Caco-2 (cell line): ENCODE results near the gene DDX11. TPM values are rescaled to one million over a fixed set of nuclear protein-coding genes. Genes with fewer than 3 reads are reported as not detected.
"Not testable (repeated sequence)": the region's sequence is repeated elsewhere in the genome, so short reads cannot be mapped to it uniquely, and the experiment has no call there.

Experiments used
- BruUV-seq: library from RNA; stranded (reverse); fragments of 400-500 nt; replicated peaks from 2 replicates; lab custom pipeline; 2021; lab: Mats Ljungman, UMichigan
- CTCF ChIA-PET: fragments of 300-600 bp; sonication (Branson Sonifier 250); formaldehyde crosslinking; loops from one replicate; lab custom pipeline; 2022; ENCODE audit warnings: antibody characterized with exemption; lab: Charles Lee
- POLR2A ChIA-PET: fragments of 300-600 bp; sonication (Branson Sonifier 250); formaldehyde crosslinking; loops from one replicate; lab custom pipeline; 2022; ENCODE audit warnings: antibody characterized with exemption; lab: Charles Lee
- DNase-seq, 2 experiments: peaks; one replicate each; pipeline versions ENCODE4 v3.0.0 to v3.0.0-alpha.2; 2020 to 2022
- H3K27me3 ChIP-seq: replicated peaks from 2 replicates; pipeline ENCODE4 v1.6.0; 2011; ENCODE audit warnings: low read length; ENCODE audit not compliant: control insufficient read depth, insufficient read depth
- H3K36me3 ChIP-seq: 2 replicates; pipeline ENCODE4 v1.5.1; 2011; ENCODE audit warnings: low read length; ENCODE audit not compliant: control insufficient read depth, insufficient read depth
- H3K4me1 ChIP-seq: fragments of 250-450 bp; sonication (Bioruptor Pico); 2 replicates; pipeline ENCODE4 v1.5.1; 2020; ENCODE audit warnings: mild to moderate bottlenecking
- H3K4me3 ChIP-seq: 2 replicates; pipeline ENCODE4 v1.5.1; 2011; ENCODE audit warnings: low read depth, mild to moderate bottlenecking, control low read depth, low read length
- H3K9me3 ChIP-seq: fragments of 250-450 bp; sonication (Bioruptor Pico); 2 replicates; pipeline ENCODE4 v1.5.1; 2020; ENCODE audit warnings: mild to moderate bottlenecking, moderate library complexity
- H3K27ac Mint-ChIP-seq: one replicate; pipeline ENCODE4 v1.8.0; 2022; ENCODE audit warnings: mixed read lengths; ENCODE audit not compliant: unreplicated experiment
- H3K27me3 Mint-ChIP-seq: one replicate; pipeline ENCODE4 v1.8.0; 2022; ENCODE audit warnings: mixed read lengths; ENCODE audit not compliant: insufficient read depth, unreplicated experiment
- H3K36me3 Mint-ChIP-seq: one replicate; pipeline ENCODE4 v1.8.0; 2022; ENCODE audit warnings: mild to moderate bottlenecking, mixed read lengths; ENCODE audit not compliant: insufficient read depth, unreplicated experiment
- H3K4me1 Mint-ChIP-seq: one replicate; pipeline ENCODE4 v1.8.0; 2022; ENCODE audit warnings: low read depth, mixed read lengths; ENCODE audit not compliant: unreplicated experiment
- H3K4me3 Mint-ChIP-seq: one replicate; pipeline ENCODE4 v1.8.0; 2022; ENCODE audit warnings: mild to moderate bottlenecking, moderate library complexity, mixed read lengths; ENCODE audit not compliant: unreplicated experiment
- H3K9me3 Mint-ChIP-seq: one replicate; pipeline ENCODE4 v1.8.0; 2022; ENCODE audit warnings: mixed read lengths; ENCODE audit not compliant: unreplicated experiment
- intact Hi-C: fragments of 100-400 bp; cut with micrococcal nuclease; formaldehyde crosslinking; loops from one replicate; pipeline ENCODE4 v1.10.0; 2022; ENCODE audit not compliant: unreplicated experiment
- total RNA-seq: library from RNA; stranded (reverse); gene quantifications from 2 replicates; pipeline ENCODE4 v1.2.3, GENCODE V29; 2022

Gene DDX11
- total RNA-seq, 1 experiment from 2014 or later: 175 TPM

DNA sequence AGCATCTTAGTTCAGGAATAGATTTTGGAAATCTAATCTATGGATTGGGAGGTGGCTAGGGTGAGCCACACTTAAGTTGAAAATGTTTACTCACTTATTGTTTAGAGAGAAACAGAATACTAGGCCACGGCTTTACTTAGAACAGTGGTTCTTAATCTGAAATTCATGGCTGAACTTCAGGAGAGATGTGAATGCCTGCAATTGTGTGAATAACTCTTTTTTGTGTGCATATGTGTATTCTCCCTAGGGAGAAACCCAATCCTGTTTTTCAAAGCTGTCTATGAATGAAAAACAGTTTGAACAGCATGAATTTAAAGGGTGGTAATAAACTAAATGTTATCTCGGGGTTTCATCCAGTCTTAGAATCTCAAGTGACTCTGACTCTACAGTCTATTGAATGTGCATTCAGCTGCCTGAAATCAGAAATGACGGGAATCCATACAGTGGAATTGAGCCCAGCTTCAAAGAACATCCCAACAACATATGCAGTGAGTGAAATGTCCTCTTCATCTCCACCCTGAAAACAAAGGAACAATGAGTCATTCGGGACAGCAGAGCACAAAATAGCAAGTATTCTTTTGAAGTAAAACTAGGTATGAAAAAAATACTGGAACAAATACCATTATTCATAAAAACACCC lies 53.7 kb downstream of the DDX11 start:
- H3K9me3 Mint-ChIP-seq, H3K36me3 Mint-ChIP-seq, H3K4me3 Mint-ChIP-seq, intact Hi-C loops, BruUV-seq, CTCF ChIA-PET, H3K27me3 ChIP-seq, H3K4me1 ChIP-seq, H3K27ac Mint-ChIP-seq, H3K4me3 ChIP-seq, H3K36me3 ChIP-seq, DNase-seq, POLR2A ChIA-PET, H3K4me1 Mint-ChIP-seq, H3K9me3 ChIP-seq: not testable (repeated sequence)
- peaks cover 10% of the 10 kb centered on the region for H3K27me3 Mint-ChIP-seq

DNA sequence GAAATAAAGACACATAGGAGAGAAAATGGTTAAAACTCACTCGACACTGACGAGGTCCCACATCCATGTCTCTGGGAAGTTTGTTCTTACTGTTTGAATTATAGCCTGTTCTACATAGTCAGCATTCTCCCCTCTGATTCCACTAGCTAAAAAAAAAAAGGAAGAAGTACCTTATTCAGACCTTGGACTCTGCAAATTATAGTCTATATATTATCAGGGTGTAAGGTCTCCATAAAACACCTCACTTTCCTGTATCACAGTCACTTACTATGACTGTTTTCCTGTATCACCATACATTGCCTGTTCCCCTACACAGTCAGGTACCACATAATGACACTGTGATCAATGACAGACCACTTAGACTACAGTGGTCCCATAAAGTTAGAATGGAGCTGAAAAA lies 62.9 kb downstream of the DDX11 start:
- H3K9me3 Mint-ChIP-seq: peaks cover 23% of the 10 kb centered on the region
- DNase-seq, H3K27ac Mint-ChIP-seq, H3K9me3 ChIP-seq, H3K4me1 ChIP-seq, POLR2A ChIA-PET, H3K36me3 Mint-ChIP-seq, H3K4me1 Mint-ChIP-seq, H3K36me3 ChIP-seq, BruUV-seq, H3K4me3 Mint-ChIP-seq, H3K27me3 Mint-ChIP-seq, H3K4me3 ChIP-seq, intact Hi-C loops, CTCF ChIA-PET, H3K27me3 ChIP-seq: not testable (repeated sequence)

GRCh38 chr12:31144768-31145167 lies 71.1 kb downstream of the DDX11 start:
- H3K36me3 Mint-ChIP-seq, H3K4me1 ChIP-seq, BruUV-seq, H3K4me3 Mint-ChIP-seq, H3K9me3 ChIP-seq, H3K27ac Mint-ChIP-seq, H3K4me1 Mint-ChIP-seq, DNase-seq, intact Hi-C loops, H3K27me3 Mint-ChIP-seq, POLR2A ChIA-PET, H3K27me3 ChIP-seq, CTCF ChIA-PET, H3K36me3 ChIP-seq, H3K4me3 ChIP-seq: not testable (repeated sequence)
- peaks cover 22% of the 10 kb centered on the region for H3K9me3 Mint-ChIP-seq

- Mint-ChIP-seq H3K4me1 (peaks cover 12% of the 10 kb centered on the region), H3K9me3 (peaks cover 17% of the 10 kb centered on the region)
- DNase-seq, CTCF ChIA-PET, H3K36me3 ChIP-seq, POLR2A ChIA-PET, BruUV-seq, H3K4me1 ChIP-seq, H3K27ac Mint-ChIP-seq, intact Hi-C loops, H3K4me3 ChIP-seq, H3K36me3 Mint-ChIP-seq, H3K4me3 Mint-ChIP-seq, H3K27me3 ChIP-seq, H3K9me3 ChIP-seq, H3K27me3 Mint-ChIP-seq: not testable (repeated sequence)
Observed at GRCh38 chr12:31145296-31145695, 71.6 kb downstream of the DDX11 start.

DNA sequence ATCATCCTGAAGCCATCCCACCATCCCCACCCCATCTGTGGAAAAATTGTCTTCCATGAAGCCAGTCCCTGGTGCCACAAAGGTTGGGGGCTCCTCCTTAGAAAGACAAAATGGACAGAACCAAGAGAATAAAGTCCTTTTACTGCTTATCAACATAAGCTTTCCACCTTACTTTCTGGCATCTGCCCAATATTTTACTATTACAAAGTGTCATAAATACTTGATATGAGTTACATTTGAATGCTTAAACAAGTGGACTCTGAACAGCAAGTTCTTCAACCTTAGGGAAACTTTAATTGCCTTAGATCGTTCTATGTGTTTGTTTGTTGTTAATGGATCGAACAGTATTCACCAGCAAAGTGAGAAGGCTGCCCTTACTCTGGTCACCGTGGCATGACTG lies 73.8 kb downstream of the DDX11 start:
- H3K4me1 ChIP-seq, intact Hi-C loops, H3K36me3 Mint-ChIP-seq, H3K36me3 ChIP-seq, DNase-seq, POLR2A ChIA-PET, H3K27ac Mint-ChIP-seq, H3K4me3 Mint-ChIP-seq, H3K27me3 ChIP-seq, H3K9me3 ChIP-seq, H3K27me3 Mint-ChIP-seq, BruUV-seq, H3K9me3 Mint-ChIP-seq, H3K4me3 ChIP-seq, CTCF ChIA-PET: not testable (repeated sequence)
- H3K4me1 Mint-ChIP-seq: peaks cover 14% of the 10 kb centered on the region

DNA sequence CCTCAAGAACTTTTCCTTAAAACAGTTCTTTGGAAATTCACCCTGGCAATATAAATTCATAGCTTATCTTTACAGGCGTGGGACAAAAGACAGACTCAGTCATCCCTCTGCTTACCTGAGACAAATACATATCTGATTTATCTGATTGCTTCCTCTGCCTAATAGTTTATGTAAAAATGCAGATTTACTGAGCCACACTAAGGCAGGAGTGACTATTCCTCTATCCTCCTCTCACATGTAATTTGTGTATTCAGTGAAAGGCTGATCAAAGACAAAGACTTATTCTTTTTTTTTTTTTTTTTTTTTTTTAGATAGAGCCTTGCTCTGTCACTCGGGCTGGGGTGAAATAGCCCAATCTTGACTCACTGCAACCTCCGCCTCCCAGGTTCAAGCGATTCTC lies 77.1 kb downstream of the DDX11 start:
- H3K4me1 Mint-ChIP-seq, POLR2A ChIA-PET, CTCF ChIA-PET, H3K36me3 ChIP-seq, intact Hi-C loops, H3K4me1 ChIP-seq, H3K4me3 Mint-ChIP-seq, H3K27me3 Mint-ChIP-seq, H3K27me3 ChIP-seq, H3K27ac Mint-ChIP-seq, H3K36me3 Mint-ChIP-seq, DNase-seq, H3K9me3 ChIP-seq, H3K4me3 ChIP-seq, H3K9me3 Mint-ChIP-seq, BruUV-seq: not testable (repeated sequence)
